Ascending aorta (tissue), 2 donors: ENCODE results near the gene HYOU1. TPM values are rescaled to one million over a fixed set of nuclear protein-coding genes. Genes with fewer than 3 reads are reported as not detected.
A peak's percentile ranks its signal among the peaks of the same experiment; 100 is the strongest.
"Not testable (repeated sequence)": the region's sequence is repeated elsewhere in the genome, so short reads cannot be mapped to it uniquely, and the experiment has no call there.

Experiments used
- DNase-seq, 2 donors: peaks; one replicate each; pipeline ENCODE4 v3.0.0-alpha.2; 2019; ENCODE audit warnings: low spot score in 2 of 2
- H3K27ac ChIP-seq, 2 donors: fragments of 200-600 bp; sonication (generic); one replicate each; pipeline ENCODE4 v1.5.1; 2016 to 2017; ENCODE audit warnings: mild to moderate bottlenecking in 1 of 2
- H3K27me3 ChIP-seq: fragments of 200-600 bp; sonication (generic); one replicate; pipeline ENCODE4 v1.5.1; 2017
- H3K36me3 ChIP-seq, 2 donors: fragments of 200-600 bp; sonication (generic); one replicate each; pipeline ENCODE4 v1.5.1; 2016
- H3K4me1 ChIP-seq, 2 donors: fragments of 200-600 bp; sonication (generic); one replicate each; pipeline ENCODE4 v1.5.1; 2016 to 2017; ENCODE audit warnings: mild to moderate bottlenecking in 1 of 2
- H3K4me3 ChIP-seq, 2 donors: fragments of 200-600 bp; sonication (generic); one replicate each; pipeline ENCODE4 v1.5.1; 2016 to 2017; ENCODE audit warnings: mild to moderate bottlenecking in 1 of 2
- H3K9me3 ChIP-seq, 2 donors: fragments of 200-600 bp; sonication (generic); one replicate each; pipeline ENCODE4 v1.5.1; 2016
- CTCF ChIP-seq, 3 experiments: fragments of 200-600 bp in 2 of 3; fragments of 450-650 bp in 1 of 3; sonication (generic) in 2 of 3; IDR thresholded peaks; one replicate each; pipeline ENCODE4 v1.5.1; 2016 to 2019; ENCODE audit warnings: antibody characterized with exemption in 3 of 3, mild to moderate bottlenecking in 1 of 3, moderate library complexity in 1 of 3
- intact Hi-C: fragments of 100-400 bp; cut with DNase I; formaldehyde crosslinking; loops from one replicate; pipeline ENCODE4 v1.15.1; 2023
- total RNA-seq: library from RNA; depleted of rRNA; stranded (reverse); fragments of >200 nt; gene quantifications from one replicate; pipeline ENCODE4 v1.1.0, GENCODE V29; 2016

Gene HYOU1
- total RNA-seq: 98.4 TPM

- Histone ChIP-seq H3K4me1 (peaks cover 3 to 10% of the 10 kb centered on the region in 2 donors), H3K4me3 (peak within 1 kb of the TSS; percentile 88 to 95), H3K9me3 (no peaks in the 10 kb centered on the region), H3K27ac (peak within 1 kb of the TSS; percentile 91 to 96), H3K36me3 (peaks cover 30 to 31% of the 10 kb centered on the region in 2 donors), H3K27me3 (no peaks in the 10 kb centered on the region)
- peak; percentile 95 to 99 for DNase-seq
- TF ChIP-seq CTCF (IDR thresholded peaks at IDR 0.05): peak; percentile 6 to 36 (median 14)
- intact Hi-C loops: loop anchor here (1.0 to 2.0 kb wide), 5 partner anchors 10 to 46 kb away; partner anchors contain the start of genes RPS25, TRAPPC4 and VPS11
These were observed at the start of gene HYOU1 for GRCh38 chr11:119057000-119057769. Gene HYOU1 (minus strand): TSS chr11:119057205. CDS start chr11:119056160, 1,045 bp downstream.

GRCh38 chr11:119103793-119104192 lies 46.8 kb upstream of the HYOU1 start:
- Histone ChIP-seq H3K9me3 (no peaks in the 10 kb centered on the region), H3K27me3 (no peaks in the 10 kb centered on the region), H3K4me3 (no peak overlapping the region), H3K36me3 (peaks cover 0 to under 1% of the 10 kb centered on the region in 2 donors), H3K4me1 (peaks cover 20 to 32% of the 10 kb centered on the region in 2 donors), H3K27ac (peak overlapping the region in 1 of 2 donors; percentile 92)
- intact Hi-C loops: loop anchor here (2.0 to 10.0 kb wide), 4 partner anchors 19 to 669 kb away; partner anchors contain the start of genes HMBS, HYOU1, KMT2A and MCAM
- no peak for TF ChIP-seq CTCF (IDR thresholded peaks at IDR 0.05)
- DNase-seq: no peak

GRCh38 chr11:119103161-119103664 lies 46.2 kb upstream of the HYOU1 start:
- Histone ChIP-seq H3K4me3 (peak overlapping the region; percentile 33 to 89), H3K4me1 (peaks cover 20 to 27% of the 10 kb centered on the region in 2 donors), H3K27ac (peak overlapping the region; percentile 92)
- DNase-seq, H3K36me3 ChIP-seq, H3K27me3 ChIP-seq, H3K9me3 ChIP-seq: not testable (repeated sequence)
- intact Hi-C loops: loop anchor here (2.0 to 10.0 kb wide), 4 partner anchors 18 to 668 kb away; partner anchors contain the start of genes HMBS, HYOU1, KMT2A and MCAM

- Histone ChIP-seq H3K27me3 (no peaks in the 10 kb centered on the region), H3K27ac (peak within 1 kb of the TSS; percentile 92), H3K9me3 (no peaks in the 10 kb centered on the region), H3K4me3 (peak within 1 kb of the TSS; percentile 75 to 89), H3K4me1 (peaks cover 20 to 25% of the 10 kb centered on the region in 2 donors), H3K36me3 (peaks cover 15 to 19% of the 10 kb centered on the region in 2 donors)
- peak; percentile 70 to 97 for DNase-seq
- intact Hi-C loops: loop anchor here (1.0 to 10.0 kb wide), 5 partner anchors 17 to 667 kb away; partner anchors contain the start of genes HINFP, HMBS, HYOU1 and KMT2A
- no peak for TF ChIP-seq CTCF (IDR thresholded peaks at IDR 0.05)
These were observed 44.9 kb upstream of the HYOU1 start, which contains the start of gene DPAGT1 for GRCh38 chr11:119101759-119102423. Gene DPAGT1 (minus strand): TSS chr11:119101853. CDS start chr11:119101655, 198 bp downstream.

- TF ChIP-seq CTCF (IDR thresholded peaks at IDR 0.05): peak in 1 of 3 experiments; percentile 28
- Histone ChIP-seq H3K27ac (peak overlapping the region; percentile 92), H3K4me3 (peak overlapping the region; percentile 75 to 89), H3K4me1 (peaks cover 15 to 19% of the 10 kb centered on the region in 2 donors), H3K9me3 (no peaks in the 10 kb centered on the region), H3K27me3 (no peaks in the 10 kb centered on the region), H3K36me3 (peaks cover 18 to 24% of the 10 kb centered on the region in 2 donors)
- intact Hi-C loops: loop anchor here (5.0 to 10.0 kb wide), 2 partner anchors 216 to 666 kb away; partner anchors contain the start of genes KMT2A and MCAM
- no peak for DNase-seq
These were observed 44.2 kb upstream of the HYOU1 start for GRCh38 chr11:119100994-119101758.
